H9 (cell line): Measurements from ENCODE around the gene ABHD17C. TPM values are rescaled to one million over a fixed set of nuclear protein-coding genes. Genes with fewer than 3 reads are reported as not detected.

Experiments used
- DNase-seq: peaks from one replicate; pipeline ENCODE4 v3.0.0-alpha.2; 2017
- H2AFZ ChIP-seq: one replicate; pipeline ENCODE4 v1.6.1; 2013; ENCODE audit warnings: mild to moderate bottlenecking, low read length, control low read depth, moderate library complexity
- H2AK5ac ChIP-seq: 2 replicates; pipeline ENCODE4 v1.6.1; 2013; ENCODE audit warnings: low read length, control low read depth, mixed read lengths; ENCODE audit not compliant: insufficient read length
- H2BK120ac ChIP-seq: one replicate; pipeline ENCODE4 v1.6.1; 2013; ENCODE audit warnings: low read depth, mild to moderate bottlenecking, low read length, control low read depth, inconsistent platforms; ENCODE audit not compliant: poor library complexity, severe bottlenecking
- H2BK12ac ChIP-seq: 2 replicates; pipeline ENCODE4 v1.6.1; 2013; ENCODE audit warnings: low read length, control low read depth, mixed read lengths, low read depth; ENCODE audit not compliant: insufficient read length
- H2BK15ac ChIP-seq: 2 replicates; pipeline ENCODE4 v1.6.1; 2013; ENCODE audit warnings: low read depth, low read length, control low read depth
- H2BK20ac ChIP-seq: one replicate; pipeline ENCODE4 v1.6.1; 2013; ENCODE audit warnings: low read depth, mild to moderate bottlenecking, low read length, control low read depth, inconsistent platforms; ENCODE audit not compliant: poor library complexity, severe bottlenecking
- H2BK5ac ChIP-seq: 2 replicates; pipeline ENCODE4 v1.6.1; 2013; ENCODE audit warnings: low read length, control low read depth, mixed read lengths; ENCODE audit not compliant: insufficient read length
- H3K14ac ChIP-seq: 2 replicates; pipeline ENCODE4 v1.6.1; 2013; ENCODE audit warnings: low read length, control low read depth; ENCODE audit not compliant: insufficient read depth
- H3K18ac ChIP-seq: 2 replicates; pipeline ENCODE4 v1.6.1; 2013; ENCODE audit warnings: low read depth, mild to moderate bottlenecking, mixed read lengths, low read length, control low read depth; ENCODE audit not compliant: insufficient read length
- H3K23ac ChIP-seq: 2 replicates; pipeline ENCODE4 v1.6.1; 2013; ENCODE audit warnings: low read length, control low read depth, mixed read lengths, low read depth; ENCODE audit not compliant: insufficient read length
- H3K23me2 ChIP-seq: 2 replicates; pipeline ENCODE4 v1.6.1; 2013; ENCODE audit warnings: low read depth, mild to moderate bottlenecking, mixed read lengths, low read length, control low read depth; ENCODE audit not compliant: insufficient read length, poor library complexity, severe bottlenecking
- H3K27ac ChIP-seq: 2 replicates; pipeline ENCODE4 v1.5.1; 2013; ENCODE audit warnings: low read length, control low read depth, mixed read lengths, low read depth; ENCODE audit not compliant: insufficient read length
- H3K27me3 ChIP-seq: 2 replicates; pipeline ENCODE4 v1.6.1; 2013; ENCODE audit warnings: low read length, control low read depth, inconsistent platforms; ENCODE audit not compliant: insufficient read depth
- H3K4ac ChIP-seq: 2 replicates; pipeline ENCODE4 v1.6.1; 2013; ENCODE audit warnings: low read depth, mild to moderate bottlenecking, control low read depth, inconsistent platforms, low read length, moderate library complexity
- H3K4me1 ChIP-seq: 2 replicates; pipeline ENCODE4 v1.6.1; 2013; ENCODE audit warnings: low read length, control low read depth, inconsistent platforms; ENCODE audit not compliant: insufficient read depth
- H3K4me2 ChIP-seq: 2 replicates; pipeline ENCODE4 v1.6.1; 2013; ENCODE audit warnings: low read length, control low read depth, mixed read lengths; ENCODE audit not compliant: insufficient read length, insufficient read depth
- H3K56ac ChIP-seq: 2 replicates; pipeline ENCODE4 v1.6.1; 2013; ENCODE audit warnings: low read depth, mild to moderate bottlenecking, mixed read lengths, low read length, control low read depth; ENCODE audit not compliant: insufficient read length
- H3K79me1 ChIP-seq: 2 replicates; pipeline ENCODE4 v1.6.1; 2013; ENCODE audit warnings: low read depth, mild to moderate bottlenecking, moderate library complexity, low read length, control low read depth, inconsistent platforms; ENCODE audit not compliant: insufficient read depth, poor library complexity, severe bottlenecking
- H3K79me2 ChIP-seq: 2 replicates; pipeline ENCODE4 v1.6.1; 2013; ENCODE audit warnings: low read length, control low read depth, inconsistent platforms; ENCODE audit not compliant: insufficient read depth
- H3K9ac ChIP-seq: 2 replicates; pipeline ENCODE4 v1.6.1; 2013; ENCODE audit warnings: low read length, control low read depth, mixed read lengths; ENCODE audit not compliant: insufficient read length; ENCODE audit errors: extremely low read depth
- H3K9me3 ChIP-seq: one replicate; pipeline ENCODE4 v1.6.1; 2013; ENCODE audit warnings: low read depth, low read length, inconsistent platforms; ENCODE audit not compliant: control insufficient read depth
- H3T11ph ChIP-seq: one replicate; pipeline ENCODE4 v1.6.1; 2013; ENCODE audit warnings: mild to moderate bottlenecking, low read length, control low read depth, inconsistent platforms
- H4K20me1 ChIP-seq: one replicate; pipeline ENCODE4 v1.6.1; 2013; ENCODE audit not compliant: control insufficient read depth, insufficient read length, insufficient read depth
- H4K5ac ChIP-seq: 2 replicates; pipeline ENCODE4 v1.6.1; 2013; ENCODE audit warnings: low read depth, mild to moderate bottlenecking, mixed read lengths, low read length, control low read depth; ENCODE audit not compliant: insufficient read length
- H4K8ac ChIP-seq: replicated peaks from 2 replicates; pipeline ENCODE4 v1.6.1; 2013; ENCODE audit warnings: low read length, control low read depth, mixed read lengths, low read depth; ENCODE audit not compliant: insufficient read length
- H4K91ac ChIP-seq: 2 replicates; pipeline ENCODE4 v1.6.1; 2013; ENCODE audit warnings: low read depth, mild to moderate bottlenecking, moderate library complexity, mixed read lengths, low read length, control low read depth; ENCODE audit not compliant: insufficient read length
- H3K27ac Mint-ChIP-seq, 3 experiments: 2 replicates in 2 of 3; 3 replicates in 1 of 3; pipeline ENCODE4 v1.8.0; 2020 to 2021; ENCODE audit warnings: mixed read lengths in 3 of 3, mild to moderate bottlenecking in 1 of 3, moderate library complexity in 1 of 3
- H3K27me3 Mint-ChIP-seq: 2 replicates; pipeline ENCODE4 v1.8.0; 2021; ENCODE audit warnings: low read depth, mild to moderate bottlenecking, moderate library complexity, mixed read lengths
- H3K36me3 Mint-ChIP-seq, 3 experiments: 2 replicates in 2 of 3; 3 replicates in 1 of 3; pipeline ENCODE4 v1.8.0; 2020 to 2021; ENCODE audit warnings: low read depth in 3 of 3, mixed read lengths in 3 of 3; ENCODE audit not compliant: insufficient read depth in 1 of 3
- H3K4me1 Mint-ChIP-seq, 2 experiments: 2 replicates each; pipeline ENCODE4 v1.8.0; 2020; ENCODE audit warnings: mixed read lengths in 2 of 2
- H3K4me3 Mint-ChIP-seq, 2 experiments: 2 replicates in 1 of 2; 3 replicates in 1 of 2; pipeline ENCODE4 v1.8.0; 2020 to 2021; ENCODE audit warnings: mild to moderate bottlenecking in 2 of 2, mixed read lengths in 2 of 2, moderate library complexity in 1 of 2
- H3K9me3 Mint-ChIP-seq, 2 experiments: 2 replicates in 1 of 2; 3 replicates in 1 of 2; pipeline ENCODE4 v1.8.0; 2020; ENCODE audit warnings: mild to moderate bottlenecking in 2 of 2, mixed read lengths in 2 of 2, moderate library complexity in 1 of 2
- CTCF ChIP-seq: fragments of 200-600 bp; sonication (generic); conservative IDR thresholded peaks from 3 replicates; pipeline ENCODE4 v1.8.0; 2021; ENCODE audit warnings: antibody characterized with exemption, mild to moderate bottlenecking
- WGBS: extraction: QIAGEN DNeasy Blood & Tissue Kit; methylation state at CpG from one replicate; pipeline ENCODE4 v1.1.7; 2013; ENCODE audit warnings: missing lambda C conversion rate, low lambda C conversion rate, mixed read lengths; ENCODE audit not compliant: insufficient read length; ENCODE audit errors: extremely low coverage; 5-methylcytosine and 5-hydroxymethylcytosine counted together
- total RNA-seq: library from RNA; stranded (reverse); gene quantifications from 2 replicates; pipeline ENCODE4 v1.2.1, GENCODE V29; 2021

ABHD17C gene
- total RNA-seq, 1 experiment from 2014 or later: 21.5 TPM

- Histone ChIP-seq H2BK12ac (no peak overlapping the region), H2BK20ac (no peak overlapping the region), H2BK120ac (no peak overlapping the region), H4K91ac (no peak overlapping the region), H3K79me1 (no peaks in the 10 kb centered on the region), H3K56ac (no peak overlapping the region), H3T11ph (no peak overlapping the region), H3K23me2 (no peaks in the 10 kb centered on the region), H3K27me3 (no peaks in the 10 kb centered on the region), H3K18ac (no peak overlapping the region), H3K79me2 (no peaks in the 10 kb centered on the region), H4K8ac (no peak overlapping the region), H2AFZ (no peak overlapping the region), H3K9ac (no peak overlapping the region), H3K4me1 (no peaks in the 10 kb centered on the region; the same call in 1 of the 2 replicates), H2BK5ac (no peak overlapping the region), H3K23ac (no peak overlapping the region), H4K5ac (no peak overlapping the region), H4K20me1 (no peaks in the 10 kb centered on the region), H3K27ac (no peak overlapping the region), H3K4ac (no peak overlapping the region), H2BK15ac (no peak overlapping the region), H3K4me2 (no peak overlapping the region), H3K9me3 (no peaks in the 10 kb centered on the region), H3K14ac (no peak overlapping the region), H2AK5ac (no peak overlapping the region)
- Mint-ChIP-seq H3K4me1 (peaks cover 2% of the 10 kb centered on the region in 2 experiments; a peak in 2 of 4 replicates), H3K27ac (no peak overlapping the region; a peak in 1 of 7 replicates), H3K9me3 (no peaks in the 10 kb centered on the region), H3K27me3 (peaks cover 9% of the 10 kb centered on the region), H3K36me3 (no peaks in the 10 kb centered on the region), H3K4me3 (no peak overlapping the region)
- no peak for TF ChIP-seq CTCF
- WGBS: no CpG with 5 or more reads among the region's 5 CpGs
- no peak for DNase-seq
Observed at GRCh38 chr15:80789296-80789695, 94.2 kb downstream of the ABHD17C start.
